ENCODE data around the gene ARIH2.
A peak's percentile ranks its signal among the peaks of the same experiment; 100 is the strongest.

Gene ARIH2

GRCh38 chr3:48966367-48966766, 47.7 kb downstream of the ARIH2 start:
- Histone ChIP-seq H3K4me1 (ENCODE audit: insufficient read depth, low read length) (no peaks in the 10 kb centered on the region), H3K36me3 (ENCODE audit: insufficient read depth, low read length) (peaks cover 61% of the 10 kb centered on the region), H2AFZ (ENCODE audit: low read depth, low read length) (no peak overlapping the region), H3K9me3 (ENCODE audit: low read length) (no peaks in the 10 kb centered on the region), H3K4me3 (ENCODE audit: low read length) (no peak overlapping the region), H3K27me3 (ENCODE audit: insufficient read depth, low read length) (no peaks in the 10 kb centered on the region)

- no peaks in the 10 kb centered on the region for H3K27me3 ChIP-seq (ENCODE audit: insufficient read depth, low read length)
- no peak overlapping the region for H2AFZ ChIP-seq (ENCODE audit: low read depth, low read length)
- H3K4me1 ChIP-seq (ENCODE audit: insufficient read depth, low read length) = no peaks in the 10 kb centered on the region
- peaks cover 67% of the 10 kb centered on the region for H3K36me3 ChIP-seq (ENCODE audit: insufficient read depth, low read length)
- no peak overlapping the region for H3K4me3 ChIP-seq (ENCODE audit: low read length)
- H3K9me3 ChIP-seq (ENCODE audit: low read length) = no peaks in the 10 kb centered on the region
These were observed 48.3 kb downstream of the ARIH2 start for GRCh38 chr3:48966876-48967361.

- no peaks in the 10 kb centered on the region for H3K27me3 ChIP-seq (ENCODE audit: insufficient read depth, low read length)
- no peaks in the 10 kb centered on the region for H3K4me1 ChIP-seq (ENCODE audit: insufficient read depth, low read length)
- H3K4me3 ChIP-seq (ENCODE audit: low read length) = no peak overlapping the region
- H2AFZ ChIP-seq (ENCODE audit: low read depth, low read length) = no peak overlapping the region
- no peaks in the 10 kb centered on the region for H3K9me3 ChIP-seq (ENCODE audit: low read length)
- peaks cover 83% of the 10 kb centered on the region for H3K36me3 ChIP-seq (ENCODE audit: insufficient read depth, low read length)
These were observed 51.9 kb downstream of the ARIH2 start for GRCh38 chr3:48970586-48970985.

- Histone ChIP-seq H3K9me3 (ENCODE audit: low read length) (no peaks in the 10 kb centered on the region), H3K4me3 (ENCODE audit: low read length) (no peak overlapping the region), H3K4me1 (ENCODE audit: insufficient read depth, low read length) (no peaks in the 10 kb centered on the region), H3K27me3 (ENCODE audit: insufficient read depth, low read length) (no peaks in the 10 kb centered on the region), H2AFZ (ENCODE audit: low read depth, low read length) (no peak overlapping the region), H3K36me3 (ENCODE audit: insufficient read depth, low read length) (peaks cover 77% of the 10 kb centered on the region)
These were observed 55.6 kb downstream of the ARIH2 start for GRCh38 chr3:48974076-48974864.

DNA sequence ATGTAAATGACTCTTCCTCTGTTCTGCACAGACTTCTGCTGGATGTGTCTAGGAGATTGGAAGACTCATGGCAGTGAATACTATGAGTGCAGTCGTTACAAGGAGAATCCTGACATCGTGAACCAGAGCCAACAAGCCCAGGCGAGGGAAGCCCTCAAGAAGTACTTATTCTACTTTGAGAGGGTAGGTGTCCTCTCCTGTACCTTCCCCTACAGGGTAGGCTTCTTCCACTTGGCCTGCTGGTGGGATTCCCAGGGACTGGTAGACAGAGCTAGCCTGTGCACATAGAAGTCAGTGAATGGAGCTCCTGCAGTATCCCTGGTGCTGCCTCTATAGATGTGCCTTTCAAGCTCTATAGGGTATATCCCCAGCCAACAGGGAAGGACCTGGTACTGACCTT, 60.8 kb downstream of the ARIH2 start:
- Histone ChIP-seq H3K4me1 (ENCODE audit: insufficient read depth, low read length) (no peaks in the 10 kb centered on the region), H3K36me3 (ENCODE audit: insufficient read depth, low read length) (peaks cover 70% of the 10 kb centered on the region), H2AFZ (ENCODE audit: low read depth, low read length) (no peak overlapping the region), H3K9me3 (ENCODE audit: low read length) (no peaks in the 10 kb centered on the region), H3K4me3 (ENCODE audit: low read length) (no peak overlapping the region), H3K27me3 (ENCODE audit: insufficient read depth, low read length) (no peaks in the 10 kb centered on the region)

DNA sequence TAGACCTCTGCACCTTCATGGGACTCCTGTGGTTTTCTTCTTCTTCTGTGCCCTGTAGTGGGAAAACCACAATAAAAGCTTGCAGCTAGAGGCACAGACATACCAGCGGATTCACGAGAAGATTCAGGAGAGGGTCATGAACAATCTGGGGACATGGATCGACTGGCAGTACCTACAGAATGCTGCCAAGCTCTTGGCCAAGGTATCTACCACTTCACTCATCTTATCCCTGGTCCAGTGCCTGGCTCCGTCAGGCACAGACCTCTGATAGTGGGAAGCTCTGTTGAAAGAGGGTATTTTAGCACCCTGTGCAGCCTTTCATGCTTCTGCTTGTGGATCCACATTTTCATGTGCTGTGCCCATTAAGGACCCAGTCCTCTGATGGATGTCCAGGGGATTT, 61.7 kb downstream of the ARIH2 start:
- Histone ChIP-seq H3K4me1 (ENCODE audit: insufficient read depth, low read length) (no peaks in the 10 kb centered on the region), H3K4me3 (ENCODE audit: low read length) (no peak overlapping the region), H2AFZ (ENCODE audit: low read depth, low read length) (no peak overlapping the region), H3K9me3 (ENCODE audit: low read length) (no peaks in the 10 kb centered on the region), H3K36me3 (ENCODE audit: insufficient read depth, low read length) (peaks cover 70% of the 10 kb centered on the region), H3K27me3 (ENCODE audit: insufficient read depth, low read length) (no peaks in the 10 kb centered on the region)

DNA sequence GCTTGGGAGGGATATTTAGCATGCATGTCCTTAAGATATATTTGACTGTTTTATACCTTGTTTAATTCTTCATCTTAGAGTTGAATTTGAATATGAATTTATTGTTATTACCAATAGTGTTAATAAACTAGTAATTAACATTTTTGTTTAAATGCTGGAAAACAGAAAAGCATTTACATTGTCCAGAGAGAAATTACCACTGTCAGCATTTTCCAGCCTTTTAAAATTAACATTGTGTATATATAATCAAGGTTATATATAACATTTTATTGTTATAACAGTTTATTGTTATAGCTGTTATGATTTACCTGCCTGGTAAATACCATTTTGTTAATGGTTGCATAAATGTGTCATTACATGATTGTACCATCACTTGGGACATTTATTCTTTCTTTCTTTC, 63.4 kb downstream of the ARIH2 start:
- Histone ChIP-seq H3K4me3 (ENCODE audit: low read length) (no peak overlapping the region), H3K27me3 (ENCODE audit: insufficient read depth, low read length) (no peaks in the 10 kb centered on the region), H3K36me3 (ENCODE audit: insufficient read depth, low read length) (peaks cover 63% of the 10 kb centered on the region), H2AFZ (ENCODE audit: low read depth, low read length) (no peak overlapping the region), H3K9me3 (ENCODE audit: low read length) (no peaks in the 10 kb centered on the region), H3K4me1 (ENCODE audit: insufficient read depth, low read length) (no peaks in the 10 kb centered on the region)

DNA sequence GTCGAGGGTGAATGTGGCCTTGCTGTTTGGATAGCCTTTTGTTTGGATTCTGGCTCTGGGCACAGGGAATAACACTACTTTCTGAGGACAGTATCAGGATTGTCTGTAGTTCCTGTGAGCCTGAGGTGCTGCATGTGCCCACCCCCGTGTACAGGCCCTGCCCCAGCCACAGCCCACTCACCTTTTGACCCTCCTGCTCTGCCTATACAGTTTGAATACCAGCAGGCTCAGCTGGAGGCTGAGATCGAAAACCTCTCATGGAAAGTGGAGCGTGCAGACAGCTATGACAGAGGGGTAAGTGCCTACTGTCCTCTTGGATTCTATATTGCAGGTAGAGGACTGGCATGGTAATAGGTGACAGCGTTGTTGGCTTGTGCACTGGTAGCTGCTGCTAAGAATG, 64.0 kb downstream of the ARIH2 start:
- H3K4me3 ChIP-seq (ENCODE audit: low read length) = no peak overlapping the region
- H3K27me3 ChIP-seq (ENCODE audit: insufficient read depth, low read length) = no peaks in the 10 kb centered on the region
- no peaks in the 10 kb centered on the region for H3K9me3 ChIP-seq (ENCODE audit: low read length)
- no peaks in the 10 kb centered on the region for H3K4me1 ChIP-seq (ENCODE audit: insufficient read depth, low read length)
- H3K36me3 ChIP-seq (ENCODE audit: insufficient read depth, low read length) = peaks cover 61% of the 10 kb centered on the region
- H2AFZ ChIP-seq (ENCODE audit: low read depth, low read length) = no peak overlapping the region

GRCh38 chr3:48983096-48983495, 64.5 kb downstream of the ARIH2 start:
- no peaks in the 10 kb centered on the region for H3K4me1 ChIP-seq (ENCODE audit: insufficient read depth, low read length)
- H3K27me3 ChIP-seq (ENCODE audit: insufficient read depth, low read length) = no peaks in the 10 kb centered on the region
- H3K9me3 ChIP-seq (ENCODE audit: low read length) = no peaks in the 10 kb centered on the region
- H3K36me3 ChIP-seq (ENCODE audit: insufficient read depth, low read length) = peaks cover 58% of the 10 kb centered on the region
- no peak overlapping the region for H2AFZ ChIP-seq (ENCODE audit: low read depth, low read length)
- no peak overlapping the region for H3K4me3 ChIP-seq (ENCODE audit: low read length)

GRCh38 chr3:48984663-48985062, 66.0 kb downstream of the ARIH2 start:
- peaks cover 8% of the 10 kb centered on the region for H3K4me1 ChIP-seq (ENCODE audit: insufficient read depth, low read length)
- peaks cover 47% of the 10 kb centered on the region for H3K36me3 ChIP-seq (ENCODE audit: insufficient read depth, low read length)

GRCh38 chr3:48985831-48986376, 67.3 kb downstream of the ARIH2 start:
- H3K4me1 ChIP-seq (ENCODE audit: insufficient read depth, low read length) = peaks cover 9% of the 10 kb centered on the region
- no peak overlapping the region for H3K4me3 ChIP-seq (ENCODE audit: low read length)
- H3K9me3 ChIP-seq (ENCODE audit: low read length) = no peaks in the 10 kb centered on the region
- peaks cover 38% of the 10 kb centered on the region for H3K36me3 ChIP-seq (ENCODE audit: insufficient read depth, low read length)
- no peaks in the 10 kb centered on the region for H3K27me3 ChIP-seq (ENCODE audit: insufficient read depth, low read length)
- no peak overlapping the region for H2AFZ ChIP-seq (ENCODE audit: low read depth, low read length)

More at GRCh38 chr3:48984663-48985062, 66.0 kb downstream of the ARIH2 start:
- no peaks in the 10 kb centered on the region for H3K27me3 ChIP-seq (ENCODE audit: insufficient read depth, low read length)
- H3K4me3 ChIP-seq (ENCODE audit: low read length) = no peak overlapping the region
- no peaks in the 10 kb centered on the region for H3K9me3 ChIP-seq (ENCODE audit: low read length)
- H2AFZ ChIP-seq (ENCODE audit: low read depth, low read length) = no peak overlapping the region

DNA sequence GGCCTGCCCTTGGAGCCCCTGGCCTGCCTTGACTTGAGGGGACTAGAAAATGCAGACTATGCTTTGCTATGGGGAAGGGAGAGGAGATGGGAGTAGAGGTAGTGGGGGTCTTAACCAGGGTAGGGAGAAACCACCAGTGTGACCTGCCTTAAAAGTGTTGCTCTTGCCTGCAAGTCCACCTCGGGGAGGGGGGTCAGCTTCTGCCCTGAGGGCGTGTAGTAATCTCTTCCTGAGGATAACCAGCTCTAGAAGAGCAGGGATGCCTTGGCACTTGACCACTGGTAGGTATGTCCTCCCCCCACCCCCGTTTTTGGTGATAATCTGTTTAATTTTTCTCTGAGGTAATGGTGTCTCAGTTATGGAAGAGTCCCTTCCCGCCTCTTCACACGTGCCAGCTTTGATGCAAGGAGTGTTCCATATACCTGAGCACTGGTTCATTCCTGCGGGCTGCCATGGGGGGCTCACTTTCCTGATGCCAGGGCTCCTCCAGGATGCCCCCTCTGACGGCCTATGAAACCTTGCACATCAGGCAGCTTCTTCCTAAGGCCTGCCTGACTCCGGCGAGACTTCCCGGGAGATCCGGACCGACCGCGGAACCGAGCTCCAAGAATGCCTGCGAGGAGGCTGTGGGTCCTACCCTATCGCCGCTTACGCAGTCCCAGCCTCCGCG, 70.6 kb downstream of the ARIH2 start:
- Histone ChIP-seq H3K4me3 (ENCODE audit: low read length) (peak overlapping the region; percentile 65), H3K4me1 (ENCODE audit: insufficient read depth, low read length) (peaks cover 19% of the 10 kb centered on the region), H3K36me3 (ENCODE audit: insufficient read depth, low read length) (peaks cover 15% of the 10 kb centered on the region), H3K27me3 (ENCODE audit: insufficient read depth, low read length) (no peaks in the 10 kb centered on the region), H3K9me3 (ENCODE audit: low read length) (no peaks in the 10 kb centered on the region), H2AFZ (ENCODE audit: low read depth, low read length) (peak overlapping the region; percentile 53)

Measured in neuron (in vitro differentiated cells).